Naive B cell (primary cell): ENCODE results near the gene DOCK9. TPM values are rescaled to one million over a fixed set of nuclear protein-coding genes. Genes with fewer than 3 reads are reported as not detected.

ENCODE experiments used
- ATAC-seq, 2 donors: fragments of 150-1000 bp; cut with Tn5 transposase; 2 replicates each; pipeline ENCODE4 v1.10.0; 2021; ENCODE audit warnings: low read depth in 2 of 2, mild to moderate bottlenecking in 2 of 2, moderate library complexity in 2 of 2
- DNase-seq: peaks from one replicate; pipeline ENCODE4 v3.0.0; 2022
- H3K27ac Mint-ChIP-seq, 6 donors: one replicate each; pipeline ENCODE4 v1.8.0; 2020 to 2022; ENCODE audit warnings: mild to moderate bottlenecking in 6 of 6, mixed read lengths in 6 of 6, moderate library complexity in 5 of 6, inconsistent platforms in 2 of 6
- H3K27me3 Mint-ChIP-seq, 3 donors: one replicate each; pipeline ENCODE4 v1.8.0; 2021 to 2022; ENCODE audit warnings: mixed read lengths in 3 of 3, mild to moderate bottlenecking in 1 of 3
- H3K36me3 Mint-ChIP-seq, 2 donors: one replicate each; pipeline ENCODE4 v1.8.0; 2020 to 2022; ENCODE audit warnings: mixed read lengths in 2 of 2, inconsistent platforms in 1 of 2, mild to moderate bottlenecking in 1 of 2
- H3K4me1 Mint-ChIP-seq, 3 donors: one replicate each; pipeline ENCODE4 v1.8.0; 2020 to 2022; ENCODE audit warnings: mixed read lengths in 3 of 3, inconsistent platforms in 1 of 3, mild to moderate bottlenecking in 1 of 3, moderate library complexity in 1 of 3
- H3K4me3 Mint-ChIP-seq, 8 donors: one replicate each; pipeline ENCODE4 v1.8.0; 2020 to 2022; ENCODE audit warnings: mild to moderate bottlenecking in 8 of 8, mixed read lengths in 8 of 8, moderate library complexity in 8 of 8, inconsistent platforms in 2 of 8
- H3K9me3 Mint-ChIP-seq, 7 donors: one replicate each; pipeline ENCODE4 v1.8.0; 2020 to 2022; ENCODE audit warnings: mixed read lengths in 7 of 7, mild to moderate bottlenecking in 5 of 7, inconsistent platforms in 2 of 7, moderate library complexity in 1 of 7
- polyA plus RNA-seq, 6 donors: library from polyadenylated mRNA; unstranded; fragments of 300-500 nt; fragmentation: Illumina TruSeq; gene quantifications; one replicate each; pipeline ENCODE4 v1.2.3, GENCODE V29; 2021; ENCODE audit warnings: low read depth in 6 of 6

DOCK9 gene
- polyA plus RNA-seq, 6 donors from 2014 or later = 0.98 to 5.2 (median 2.3) TPM; not detected in 1

DNA sequence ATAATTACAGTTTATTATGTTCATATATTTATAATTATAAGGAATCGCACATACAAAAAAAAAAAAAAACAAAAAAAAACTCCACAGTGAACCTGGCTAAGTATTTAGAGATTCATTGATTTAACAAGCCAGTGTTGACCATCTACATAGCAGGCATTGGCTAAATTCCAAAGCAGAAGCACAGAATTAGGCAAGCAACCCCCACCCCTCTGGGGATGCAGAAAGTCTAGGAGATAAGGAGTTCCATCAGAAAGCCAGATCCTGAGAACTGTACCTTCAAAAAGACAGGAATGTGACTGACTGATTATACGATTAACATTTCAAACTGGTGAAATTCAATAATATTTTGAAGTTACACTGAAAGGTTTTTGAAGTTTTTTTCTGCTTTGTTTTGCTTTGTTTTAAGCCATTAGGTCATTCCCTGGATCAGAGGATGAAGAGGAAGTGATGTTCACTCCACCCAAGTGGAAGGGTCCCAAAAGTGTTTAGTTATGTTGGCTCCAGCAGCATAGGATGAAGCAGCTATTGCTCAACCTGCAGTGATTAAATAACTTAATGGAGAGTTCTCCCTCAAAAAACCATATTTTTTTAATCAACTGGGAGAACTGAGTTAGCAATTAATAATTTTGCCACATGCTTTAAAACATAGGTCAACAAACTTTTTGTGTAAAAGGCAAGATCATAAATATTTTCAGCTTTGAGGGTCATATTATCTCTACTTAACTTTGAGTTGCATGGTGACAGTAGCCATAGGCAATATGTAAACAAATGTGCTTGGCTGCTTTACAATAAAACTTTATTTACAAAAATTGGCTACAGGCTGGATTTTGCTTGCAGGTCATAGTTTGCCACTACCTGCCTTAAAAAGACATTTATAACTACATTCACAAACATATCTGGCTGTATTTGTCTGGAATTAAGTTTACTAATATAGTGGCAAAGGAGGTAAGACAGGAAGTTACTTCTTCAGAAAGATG lies 49.6 kb downstream of the DOCK9 start:
- ATAC-seq = no peak
- peak overlapping the region in 1 of 8 donors; percentile 35 for H3K4me3 Mint-ChIP-seq
- peaks cover 0 to 3% (median 0%) of the 10 kb centered on the region in 7 donors for H3K9me3 Mint-ChIP-seq
- H3K27me3 Mint-ChIP-seq = no peaks in the 10 kb centered on the region
- peaks cover 7 to 10% (median 10%) of the 10 kb centered on the region in 3 donors for H3K4me1 Mint-ChIP-seq
- H3K27ac Mint-ChIP-seq = no peak overlapping the region
- no peak for DNase-seq
- peaks cover 0 to 17% of the 10 kb centered on the region in 2 donors for H3K36me3 Mint-ChIP-seq

GRCh38 chr13:98925949-98926348 lies 51.9 kb downstream of the DOCK9 start:
- H3K27ac Mint-ChIP-seq = no peak overlapping the region
- H3K9me3 Mint-ChIP-seq = no peaks in the 10 kb centered on the region
- H3K4me3 Mint-ChIP-seq = no peak overlapping the region
- ATAC-seq (no peak), DNase-seq (no peak)
- H3K36me3 Mint-ChIP-seq = peaks cover 15 to 35% of the 10 kb centered on the region in 2 donors
- peaks cover 7 to 10% (median 10%) of the 10 kb centered on the region in 3 donors for H3K4me1 Mint-ChIP-seq
- H3K27me3 Mint-ChIP-seq = no peaks in the 10 kb centered on the region

DNA sequence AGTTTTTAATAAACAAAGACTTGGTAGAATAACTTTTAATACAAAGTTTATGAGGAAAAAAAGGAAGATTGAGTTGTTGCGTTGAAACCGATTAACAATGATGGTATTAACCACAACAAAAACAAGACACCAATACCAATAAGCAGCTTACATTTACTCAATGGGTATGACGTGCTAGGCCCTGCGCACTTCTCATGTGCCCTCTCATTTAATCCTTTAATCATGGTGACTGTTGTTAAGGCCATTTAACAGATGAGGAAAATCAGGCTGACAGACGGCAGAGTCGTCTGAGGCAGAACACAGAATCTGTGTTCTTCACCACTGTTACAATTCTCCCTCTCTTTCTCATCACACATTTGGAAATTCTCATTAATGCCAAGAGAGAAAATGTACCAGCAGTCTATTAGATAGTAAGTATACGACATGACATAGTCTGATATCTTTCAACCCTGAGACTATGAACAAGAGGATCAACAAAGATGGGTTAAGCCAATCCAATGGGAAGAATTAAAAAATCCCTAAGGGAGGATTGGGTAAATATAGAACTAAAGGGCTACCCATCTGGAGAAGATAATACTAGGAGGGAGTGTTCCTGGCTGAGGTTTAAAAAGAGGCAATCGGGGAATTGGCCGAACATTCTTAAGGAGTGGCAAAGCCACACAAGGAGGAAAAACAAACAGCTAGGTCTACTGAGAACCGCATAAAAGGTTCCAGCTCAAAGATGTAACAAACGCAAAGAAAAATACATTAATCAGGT lies 54.0 kb downstream of the DOCK9 start:
- Mint-ChIP-seq H3K36me3 (peaks cover 15 to 35% of the 10 kb centered on the region in 2 donors), H3K27me3 (no peaks in the 10 kb centered on the region), H3K4me1 (peaks cover 5 to 12% (median 10%) of the 10 kb centered on the region in 3 donors), H3K4me3 (no peak overlapping the region), H3K9me3 (no peaks in the 10 kb centered on the region), H3K27ac (no peak overlapping the region)
- ATAC-seq (no peak), DNase-seq (no peak)

- no peaks in the 10 kb centered on the region for H3K27me3 Mint-ChIP-seq
- DNase-seq (no peak), ATAC-seq (no peak)
- no peak overlapping the region for H3K4me3 Mint-ChIP-seq
- H3K36me3 Mint-ChIP-seq = peaks cover 15 to 40% of the 10 kb centered on the region in 2 donors
- peaks cover 11 to 17% (median 15%) of the 10 kb centered on the region in 3 donors for H3K4me1 Mint-ChIP-seq
- H3K27ac Mint-ChIP-seq = no peak overlapping the region
- peaks cover 0 to 4% (median 0%) of the 10 kb centered on the region in 7 donors for H3K9me3 Mint-ChIP-seq
Measured at GRCh38 chr13:98922306-98922705, 55.6 kb downstream of the DOCK9 start.

- DNase-seq (no peak), ATAC-seq (no peak)
- H3K9me3 Mint-ChIP-seq = peaks cover 0 to 4% (median 0%) of the 10 kb centered on the region in 7 donors
- no peaks in the 10 kb centered on the region for H3K27me3 Mint-ChIP-seq
- peak overlapping the region in 1 of 6 donors; percentile 26 for H3K27ac Mint-ChIP-seq
- H3K36me3 Mint-ChIP-seq = peaks cover 15 to 38% of the 10 kb centered on the region in 2 donors
- H3K4me3 Mint-ChIP-seq = no peak overlapping the region
- H3K4me1 Mint-ChIP-seq = peaks cover 11 to 17% (median 15%) of the 10 kb centered on the region in 3 donors
Measured at GRCh38 chr13:98921786-98922185, 56.1 kb downstream of the DOCK9 start.

DNA sequence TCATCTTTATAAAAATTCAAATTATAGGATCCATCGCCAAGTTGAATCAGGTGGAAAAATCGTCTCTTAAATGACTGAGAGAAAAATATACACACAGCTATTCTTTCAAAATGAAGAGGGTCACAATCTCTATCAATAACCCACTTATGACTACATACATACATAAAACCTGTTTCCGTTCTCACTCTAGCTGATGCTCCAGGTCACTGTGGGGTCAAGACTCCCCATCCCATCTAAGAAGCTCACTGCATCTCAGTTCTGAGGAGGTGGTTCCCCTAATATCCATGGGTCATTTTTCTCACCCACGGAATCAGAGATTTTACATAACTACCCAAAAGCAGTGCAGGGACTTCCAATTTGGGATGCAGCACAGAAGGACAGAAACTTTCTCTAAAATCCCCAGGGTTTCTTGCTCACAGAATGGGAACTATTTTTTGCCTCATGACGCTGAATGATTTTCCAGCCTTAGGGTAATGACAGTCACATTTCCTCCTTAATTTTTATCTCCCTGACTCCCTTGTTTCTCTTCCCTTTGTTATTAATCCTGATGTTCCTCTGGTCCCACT lies 56.8 kb downstream of the DOCK9 start:
- Mint-ChIP-seq H3K4me1 (peaks cover 11 to 17% (median 15%) of the 10 kb centered on the region in 3 donors), H3K4me3 (no peak overlapping the region), H3K36me3 (peaks cover 17 to 32% of the 10 kb centered on the region in 2 donors), H3K27me3 (no peaks in the 10 kb centered on the region), H3K9me3 (peaks cover 0 to 4% (median 0%) of the 10 kb centered on the region in 7 donors), H3K27ac (no peak overlapping the region)
- no peak for DNase-seq
- ATAC-seq = no peak

- H3K4me3 Mint-ChIP-seq = no peak overlapping the region
- H3K36me3 Mint-ChIP-seq = peaks cover 28 to 41% of the 10 kb centered on the region in 2 donors
- DNase-seq (no peak), ATAC-seq (no peak)
- H3K9me3 Mint-ChIP-seq = peaks cover 0 to 4% (median 0%) of the 10 kb centered on the region in 7 donors
- peak overlapping the region in 1 of 6 donors; percentile 52 for H3K27ac Mint-ChIP-seq
- peaks cover 11 to 17% (median 15%) of the 10 kb centered on the region in 3 donors for H3K4me1 Mint-ChIP-seq
- H3K27me3 Mint-ChIP-seq = no peaks in the 10 kb centered on the region
Measured at GRCh38 chr13:98919566-98919965, 58.3 kb downstream of the DOCK9 start.

DNA sequence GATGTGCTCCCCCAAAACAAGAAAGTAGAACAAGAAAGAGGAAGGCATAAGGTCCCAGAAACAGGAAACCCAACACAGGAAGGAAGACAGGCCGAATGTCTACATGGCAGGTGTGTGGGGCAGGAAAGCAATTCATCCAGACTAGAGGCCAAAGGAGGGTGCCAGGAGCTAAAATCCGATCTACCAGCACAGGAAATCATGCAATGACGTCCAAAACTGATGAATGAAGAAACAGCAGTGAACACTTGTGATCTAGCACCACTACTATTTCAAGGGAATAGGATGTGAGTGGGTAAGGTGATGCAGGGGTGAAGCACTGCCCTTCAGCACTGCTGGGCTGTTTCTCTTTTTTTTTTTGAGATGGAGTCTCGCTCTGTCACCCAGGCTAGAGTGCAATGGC lies 59.1 kb downstream of the DOCK9 start:
- H3K4me1 Mint-ChIP-seq = peaks cover 11 to 17% (median 15%) of the 10 kb centered on the region in 3 donors
- peak; percentile 51 to 61 for ATAC-seq
- peaks cover 28 to 39% of the 10 kb centered on the region in 2 donors for H3K36me3 Mint-ChIP-seq
- DNase-seq = peak; percentile 2
- H3K27me3 Mint-ChIP-seq = no peaks in the 10 kb centered on the region
- H3K27ac Mint-ChIP-seq = peak overlapping the region in 3 of 6 donors; percentile 29 to 78 (median 65)
- H3K9me3 Mint-ChIP-seq = peaks cover 0 to 4% (median 0%) of the 10 kb centered on the region in 7 donors
- peak overlapping the region in 3 of 8 donors; percentile 4 to 68 (median 23) for H3K4me3 Mint-ChIP-seq

- H3K4me3 Mint-ChIP-seq = no peak overlapping the region
- peaks cover 11 to 17% (median 15%) of the 10 kb centered on the region in 3 donors for H3K4me1 Mint-ChIP-seq
- H3K27ac Mint-ChIP-seq = no peak overlapping the region
- H3K9me3 Mint-ChIP-seq = peaks cover 0 to 4% (median 0%) of the 10 kb centered on the region in 7 donors
- no peak for ATAC-seq
- peaks cover 22 to 41% of the 10 kb centered on the region in 2 donors for H3K36me3 Mint-ChIP-seq
- DNase-seq = no peak
- no peaks in the 10 kb centered on the region for H3K27me3 Mint-ChIP-seq
Measured at GRCh38 chr13:98917116-98917515, 60.7 kb downstream of the DOCK9 start.

- Mint-ChIP-seq H3K36me3 (peaks cover 17 to 36% of the 10 kb centered on the region in 2 donors), H3K4me1 (peaks cover 11 to 17% (median 15%) of the 10 kb centered on the region in 3 donors), H3K27ac (peak overlapping the region in 2 of 6 donors; percentile 36 to 42), H3K4me3 (no peak overlapping the region), H3K27me3 (no peaks in the 10 kb centered on the region), H3K9me3 (peaks cover 0 to 4% (median 0%) of the 10 kb centered on the region in 7 donors)
- ATAC-seq = no peak
- no peak for DNase-seq
Measured at GRCh38 chr13:98916403-98916802, 61.5 kb downstream of the DOCK9 start.

DNA sequence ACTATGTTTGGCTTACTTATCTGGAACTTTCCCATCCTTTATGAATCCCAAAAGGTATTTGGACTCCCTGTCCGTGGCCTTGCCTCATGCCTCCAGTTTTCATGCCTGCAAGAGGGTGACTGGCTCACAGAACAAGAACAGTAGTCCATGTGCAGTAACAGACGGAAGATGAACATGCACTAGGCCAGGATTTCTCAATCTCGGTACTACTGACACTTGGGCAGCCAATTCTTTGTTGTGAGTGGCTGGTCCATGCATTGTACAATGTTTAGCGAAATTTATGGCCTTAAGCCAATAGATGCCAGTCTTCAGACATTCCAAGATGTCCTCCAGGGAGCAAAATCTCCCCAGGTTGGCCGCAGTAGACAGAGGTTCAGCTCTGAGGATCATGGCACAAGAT lies 61.9 kb downstream of the DOCK9 start:
- H3K36me3 Mint-ChIP-seq = peaks cover 13 to 32% of the 10 kb centered on the region in 2 donors
- DNase-seq = no peak
- H3K4me1 Mint-ChIP-seq = peaks cover 11 to 17% (median 15%) of the 10 kb centered on the region in 3 donors
- H3K9me3 Mint-ChIP-seq = peaks cover 0 to 4% (median 0%) of the 10 kb centered on the region in 7 donors
- peak overlapping the region in 1 of 6 donors; percentile 36 for H3K27ac Mint-ChIP-seq
- no peak overlapping the region for H3K4me3 Mint-ChIP-seq
- H3K27me3 Mint-ChIP-seq = no peaks in the 10 kb centered on the region
- ATAC-seq = no peak

- Mint-ChIP-seq H3K4me3 (no peak overlapping the region), H3K27ac (no peak overlapping the region), H3K27me3 (no peaks in the 10 kb centered on the region), H3K4me1 (peaks cover 13 to 18% (median 17%) of the 10 kb centered on the region in 3 donors), H3K36me3 (peaks cover 12 to 32% of the 10 kb centered on the region in 2 donors), H3K9me3 (peaks cover 0 to 4% (median 0%) of the 10 kb centered on the region in 7 donors)
- no peak for ATAC-seq
- no peak for DNase-seq
Measured at GRCh38 chr13:98915563-98915962, 62.3 kb downstream of the DOCK9 start.

DNA sequence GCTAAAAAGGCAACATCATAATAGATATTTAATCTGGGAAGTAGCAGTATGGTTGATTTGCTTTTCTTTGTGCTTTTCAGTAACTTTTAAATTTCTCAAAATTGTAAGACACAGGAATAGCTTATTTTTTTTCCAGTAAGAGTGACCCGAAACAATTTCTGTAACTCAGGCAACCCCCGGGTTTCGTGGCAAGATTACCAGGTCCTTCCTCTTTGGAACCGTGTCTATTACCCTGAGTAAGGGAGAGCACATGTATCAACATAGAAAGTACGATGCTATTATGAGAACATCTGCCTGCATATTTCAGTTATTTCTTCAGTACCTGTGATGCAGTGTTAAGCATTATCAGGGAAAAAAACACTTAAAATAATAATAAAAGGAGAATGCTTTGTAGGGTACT lies 64.1 kb downstream of the DOCK9 start:
- H3K4me3 Mint-ChIP-seq = no peak overlapping the region
- H3K27ac Mint-ChIP-seq = no peak overlapping the region
- H3K9me3 Mint-ChIP-seq = peaks cover 0 to 4% (median 0%) of the 10 kb centered on the region in 7 donors
- ATAC-seq (no peak), DNase-seq (no peak)
- no peaks in the 10 kb centered on the region for H3K27me3 Mint-ChIP-seq
- peaks cover 5 to 9% (median 8%) of the 10 kb centered on the region in 3 donors for H3K4me1 Mint-ChIP-seq
- peaks cover 12 to 31% of the 10 kb centered on the region in 2 donors for H3K36me3 Mint-ChIP-seq
